ENCODE measurements around the gene SLC2A9. TPM values are rescaled to one million over a fixed set of nuclear protein-coding genes. Genes with fewer than 3 reads are reported as not detected.

The SLC2A9 gene
- total RNA-seq, 1 donor from 2014 or later = 0.54 TPM

GRCh38 chr4:9976293-9976692 lies 45.0 kb downstream of the SLC2A9 start:
- FAIRE-seq = no peak
- no peak overlapping the region for H3K27ac Mint-ChIP-seq (ENCODE audit: unreplicated experiment)
- peaks cover 22% of the 10 kb centered on the region for H3K27me3 Mint-ChIP-seq (ENCODE audit: low read depth, unreplicated experiment)

DNA sequence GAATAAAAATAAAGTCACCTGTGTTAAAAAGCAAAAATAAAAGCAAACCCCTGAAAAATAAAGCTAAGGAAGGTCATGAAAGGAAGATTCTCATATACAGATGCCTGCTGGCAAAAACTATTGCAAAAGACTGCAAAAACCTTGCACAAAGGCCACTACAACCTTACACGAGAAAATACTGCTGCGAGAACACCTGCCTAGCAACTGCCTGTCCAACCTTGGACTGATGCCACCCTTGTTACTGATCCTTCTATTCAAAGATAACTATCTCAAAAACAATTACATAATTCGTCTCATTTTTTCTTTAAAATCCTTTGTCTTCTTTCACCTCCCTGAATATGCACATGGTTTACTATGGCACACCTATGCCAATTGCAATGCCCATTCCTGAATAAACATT lies 49.6 kb downstream of the SLC2A9 start:
- H3K36me3 ChIP-seq (ENCODE audit: insufficient read depth, low read length) = no peaks in the 10 kb centered on the region
- H3K9me3 Mint-ChIP-seq (ENCODE audit: unreplicated experiment) = peaks cover 6% of the 10 kb centered on the region
- DNase-seq (ENCODE audit: low read depth) = no peak
- H3K27ac Mint-ChIP-seq (ENCODE audit: unreplicated experiment) = no peak overlapping the region
- no peaks in the 10 kb centered on the region for H3K79me2 ChIP-seq (ENCODE audit: insufficient read depth, low read length)
- TF ChIP-seq, protein P1, sequence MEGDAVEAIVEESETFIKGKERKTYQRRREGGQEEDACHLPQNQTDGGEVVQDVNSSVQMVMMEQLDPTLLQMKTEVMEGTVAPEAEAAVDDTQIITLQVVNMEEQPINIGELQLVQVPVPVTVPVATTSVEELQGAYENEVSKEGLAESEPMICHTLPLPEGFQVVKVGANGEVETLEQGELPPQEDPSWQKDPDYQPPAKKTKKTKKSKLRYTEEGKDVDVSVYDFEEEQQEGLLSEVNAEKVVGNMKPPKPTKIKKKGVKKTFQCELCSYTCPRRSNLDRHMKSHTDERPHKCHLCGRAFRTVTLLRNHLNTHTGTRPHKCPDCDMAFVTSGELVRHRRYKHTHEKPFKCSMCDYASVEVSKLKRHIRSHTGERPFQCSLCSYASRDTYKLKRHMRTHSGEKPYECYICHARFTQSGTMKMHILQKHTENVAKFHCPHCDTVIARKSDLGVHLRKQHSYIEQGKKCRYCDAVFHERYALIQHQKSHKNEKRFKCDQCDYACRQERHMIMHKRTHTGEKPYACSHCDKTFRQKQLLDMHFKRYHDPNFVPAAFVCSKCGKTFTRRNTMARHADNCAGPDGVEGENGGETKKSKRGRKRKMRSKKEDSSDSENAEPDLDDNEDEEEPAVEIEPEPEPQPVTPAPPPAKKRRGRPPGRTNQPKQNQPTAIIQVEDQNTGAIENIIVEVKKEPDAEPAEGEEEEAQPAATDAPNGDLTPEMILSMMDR (IDR thresholded peaks at IDR 0.05; ENCODE audit: insufficient read depth, low read depth, low read length) = no peak
- no peak for TF ChIP-seq EZH2 (IDR thresholded peaks at IDR 0.05; ENCODE audit: insufficient read depth, low read length)
- no peak overlapping the region for H3K9ac ChIP-seq (ENCODE audit: low read length)
- peaks cover 9% of the 10 kb centered on the region for H3K4me1 Mint-ChIP-seq (ENCODE audit: low read depth, unreplicated experiment)
- peaks cover 2% of the 10 kb centered on the region for H3K27me3 Mint-ChIP-seq (ENCODE audit: low read depth, unreplicated experiment)
- H3K4me1 ChIP-seq (ENCODE audit: insufficient read depth, low read length) = no peaks in the 10 kb centered on the region
- H3K9me3 ChIP-seq (ENCODE audit: insufficient read depth, low read depth, low read length) = peaks cover 3% of the 10 kb centered on the region
- no peak overlapping the region for H3K4me2 ChIP-seq (ENCODE audit: low read length)
- no peaks in the 10 kb centered on the region for H3K36me3 Mint-ChIP-seq (ENCODE audit: low read depth, unreplicated experiment)
- no peak overlapping the region for H3K4me3 Mint-ChIP-seq (ENCODE audit: unreplicated experiment)
- no peak for FAIRE-seq
- no peak overlapping the region for H3K4me3 ChIP-seq (ENCODE audit: insufficient read depth, low read depth, low read length)
- H3K27me3 ChIP-seq (ENCODE audit: insufficient read depth, low read length) = no peaks in the 10 kb centered on the region
- H2AFZ ChIP-seq (ENCODE audit: low read depth, low read length) = no peak overlapping the region
- no peaks in the 10 kb centered on the region for H4K20me1 ChIP-seq (ENCODE audit: insufficient read depth, low read length)
- H3K27ac ChIP-seq (ENCODE audit: low read depth, low read length) = no peak overlapping the region

More at GRCh38 chr4:9976293-9976692, 45.0 kb downstream of the SLC2A9 start:
- Mint-ChIP-seq H3K4me1 (ENCODE audit: low read depth, unreplicated experiment) (peaks cover 4% of the 10 kb centered on the region), H3K9me3 (ENCODE audit: unreplicated experiment) (peaks cover 6% of the 10 kb centered on the region), H3K36me3 (ENCODE audit: low read depth, unreplicated experiment) (peaks cover 2% of the 10 kb centered on the region), H3K4me3 (ENCODE audit: unreplicated experiment) (no peak overlapping the region)
- TF ChIP-seq, protein P1 (IDR thresholded peaks at IDR 0.05; ENCODE audit: insufficient read depth, low read depth, low read length) = no peak
- TF ChIP-seq EZH2 (IDR thresholded peaks at IDR 0.05; ENCODE audit: insufficient read depth, low read length) = no peak
- Histone ChIP-seq H2AFZ (ENCODE audit: low read depth, low read length) (no peak overlapping the region), H3K79me2 (ENCODE audit: insufficient read depth, low read length) (no peaks in the 10 kb centered on the region), H3K9me3 (ENCODE audit: insufficient read depth, low read depth, low read length) (no peaks in the 10 kb centered on the region), H3K9ac (ENCODE audit: low read length) (no peak overlapping the region), H3K4me2 (ENCODE audit: low read length) (no peak overlapping the region), H3K4me3 (ENCODE audit: insufficient read depth, low read depth, low read length) (no peak overlapping the region), H3K27me3 (ENCODE audit: insufficient read depth, low read length) (no peaks in the 10 kb centered on the region), H4K20me1 (ENCODE audit: insufficient read depth, low read length) (no peaks in the 10 kb centered on the region), H3K27ac (ENCODE audit: low read depth, low read length) (no peak overlapping the region), H3K4me1 (ENCODE audit: insufficient read depth, low read length) (no peaks in the 10 kb centered on the region), H3K36me3 (ENCODE audit: insufficient read depth, low read length) (no peaks in the 10 kb centered on the region)
- no peak for DNase-seq (ENCODE audit: low read depth)

DNA sequence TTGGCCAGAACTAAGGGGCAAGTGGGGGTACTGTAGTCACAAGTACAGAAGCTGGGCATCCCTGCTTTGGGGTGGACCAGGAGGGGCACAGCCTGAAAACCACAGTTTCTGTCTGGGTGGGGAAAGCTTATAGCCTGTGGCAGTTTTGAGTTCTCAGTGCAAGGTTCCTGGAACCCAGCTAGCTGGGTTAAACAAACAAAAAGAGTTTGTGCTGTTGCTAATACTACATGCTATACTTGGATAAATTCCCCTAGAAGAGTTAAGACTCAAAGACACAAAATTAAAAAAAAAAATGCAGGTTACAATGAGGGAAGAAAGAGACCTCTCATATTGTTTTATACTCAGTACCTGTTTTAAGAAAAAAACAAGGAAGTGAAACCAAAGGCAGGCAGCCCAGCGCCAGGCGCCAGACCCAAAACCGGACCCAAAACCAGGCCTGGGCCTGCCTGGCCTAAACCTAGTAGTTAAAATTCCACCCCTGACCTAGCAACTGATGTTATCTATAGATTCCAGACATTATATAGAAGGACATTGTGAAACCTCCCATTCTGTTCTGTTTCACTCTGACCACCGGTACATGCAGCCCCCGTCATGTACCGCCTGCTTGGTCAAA lies 50.8 kb downstream of the SLC2A9 start:
- Histone ChIP-seq H3K4me3 (ENCODE audit: insufficient read depth, low read depth, low read length) (no peak overlapping the region), H3K36me3 (ENCODE audit: insufficient read depth, low read length) (no peaks in the 10 kb centered on the region), H3K79me2 (ENCODE audit: insufficient read depth, low read length) (no peaks in the 10 kb centered on the region), H4K20me1 (ENCODE audit: insufficient read depth, low read length) (no peaks in the 10 kb centered on the region), H3K27me3 (ENCODE audit: insufficient read depth, low read length) (no peaks in the 10 kb centered on the region), H3K4me1 (ENCODE audit: insufficient read depth, low read length) (no peaks in the 10 kb centered on the region), H3K9me3 (ENCODE audit: insufficient read depth, low read depth, low read length) (peaks cover 3% of the 10 kb centered on the region), H3K4me2 (ENCODE audit: low read length) (no peak overlapping the region), H3K9ac (ENCODE audit: low read length) (no peak overlapping the region), H2AFZ (ENCODE audit: low read depth, low read length) (no peak overlapping the region), H3K27ac (ENCODE audit: low read depth, low read length) (no peak overlapping the region)
- DNase-seq (ENCODE audit: low read depth) = no peak
- Mint-ChIP-seq H3K27ac (ENCODE audit: unreplicated experiment) (no peak overlapping the region), H3K27me3 (ENCODE audit: low read depth, unreplicated experiment) (peaks cover 2% of the 10 kb centered on the region), H3K4me3 (ENCODE audit: unreplicated experiment) (no peak overlapping the region), H3K9me3 (ENCODE audit: unreplicated experiment) (peaks cover 6% of the 10 kb centered on the region), H3K36me3 (ENCODE audit: low read depth, unreplicated experiment) (no peaks in the 10 kb centered on the region), H3K4me1 (ENCODE audit: low read depth, unreplicated experiment) (peaks cover 9% of the 10 kb centered on the region)
- FAIRE-seq = no peak
- TF ChIP-seq EZH2 (IDR thresholded peaks at IDR 0.05; ENCODE audit: insufficient read depth, low read length) = no peak
- TF ChIP-seq, protein P1 (IDR thresholded peaks at IDR 0.05; ENCODE audit: insufficient read depth, low read depth, low read length) = no peak

All from astrocyte (in vitro differentiated cells and primary cell).